IMR-90 (cell line): ENCODE data around the gene IFITM10.

ENCODE experiments used
- CEBPB ChIP-seq: IDR thresholded peaks from 2 replicates; pipeline ENCODE4 v1.6.1; 2012; ENCODE audit warnings: low read depth, low read length, improper control_type of control experiment
- CTCF ChIP-seq: conservative IDR thresholded peaks from 2 replicates; pipeline ENCODE4 v1.5.1; 2012; ENCODE audit warnings: mild to moderate bottlenecking, low read depth, low read length, improper control_type of control experiment
- ELK1 ChIP-seq: fragments of 150-350 bp; IDR thresholded peaks from 2 replicates; pipeline ENCODE4 v1.6.1; 2016; ENCODE audit warnings: low read depth, mild to moderate bottlenecking, low read length, moderate library complexity, borderline replicate concordance
- MAFK ChIP-seq: IDR thresholded peaks from 2 replicates; pipeline ENCODE4 v1.6.1; 2012; ENCODE audit warnings: low read depth, low read length, improper control_type of control experiment
- POLR2A ChIP-seq: IDR thresholded peaks from 2 replicates; pipeline ENCODE4 v1.6.1; 2012; ENCODE audit warnings: mild to moderate bottlenecking, low read depth, low read length
- RAD21 ChIP-seq: IDR thresholded peaks from 2 replicates; pipeline ENCODE4 v1.6.1; 2012; ENCODE audit warnings: low read length, improper control_type of control experiment
- RFX5 ChIP-seq: IDR thresholded peaks from 2 replicates; pipeline ENCODE4 v1.8.0; 2012; ENCODE audit warnings: low read depth, mild to moderate bottlenecking, low read length, moderate library complexity

- TF ChIP-seq CTCF (no peak), POLR2A (no peak), RAD21 (no peak), CEBPB (no peak), RFX5 (no peak), ELK1 (no peak), MAFK (no peak)
Measured at GRCh38 chr11:1741741-1742140, 8.7 kb downstream of the IFITM10 start.
